Tibial nerve (tissue), 4 donors: ENCODE data around the gene ADGRG1. TPM values are rescaled to one million over a fixed set of nuclear protein-coding genes. Genes with fewer than 3 reads are reported as not detected.
"Not testable (repeated sequence)": the region's sequence is repeated elsewhere in the genome, so short reads cannot be mapped to it uniquely, and the experiment has no call there.

ENCODE experiments used
- DNase-seq, 2 donors: peaks; one replicate each; pipeline ENCODE4 v3.0.0-alpha.2; 2019; ENCODE audit warnings: low spot score in 2 of 2
- H3K27ac ChIP-seq, 4 donors: fragments of 200-600 bp; sonication (generic) in 3 of 4; one replicate each; pipeline ENCODE4 v1.5.1; 2017 to 2019; ENCODE audit warnings: mild to moderate bottlenecking in 1 of 4
- H3K27me3 ChIP-seq, 2 donors: fragments of 200-600 bp; sonication (generic) in 1 of 2; one replicate each; pipeline versions ENCODE4 v1.5.1 to v1.6.0; 2017 to 2019
- H3K36me3 ChIP-seq, 3 donors: fragments of 200-600 bp; sonication (generic); one replicate each; pipeline ENCODE4 v1.5.1; 2018 to 2019
- H3K4me1 ChIP-seq, 4 donors: fragments of 200-600 bp; sonication (generic) in 3 of 4; one replicate each; pipeline ENCODE4 v1.5.1; 2017 to 2019
- H3K4me3 ChIP-seq, 4 donors: fragments of 200-600 bp; sonication (generic) in 3 of 4; one replicate each; pipeline ENCODE4 v1.5.1; 2017 to 2019; ENCODE audit warnings: mild to moderate bottlenecking in 1 of 4, moderate library complexity in 1 of 4
- H3K9me3 ChIP-seq, 4 donors: fragments of 200-600 bp; sonication (generic) in 3 of 4; one replicate each; pipeline ENCODE4 v1.5.1; 2017 to 2019
- CTCF ChIP-seq, 5 experiments: fragments of 200-600 bp in 3 of 5; fragments of 450-650 bp in 2 of 5; sonication (generic) in 3 of 5; IDR thresholded peaks; one replicate each; pipeline ENCODE4 v1.5.1; 2016 to 2019; ENCODE audit warnings: antibody characterized with exemption in 5 of 5, mild to moderate bottlenecking in 3 of 5, moderate library complexity in 2 of 5
- EP300 ChIP-seq, 2 donors: sonication (generic); formaldehyde crosslinking; IDR thresholded peaks; one replicate each; pipeline ENCODE4 v1.6.1; 2017; ENCODE audit warnings: antibody characterized with exemption in 2 of 2, mild to moderate bottlenecking in 1 of 2
- POLR2A ChIP-seq, 2 donors: fragments of 450-650 bp; IDR thresholded peaks; one replicate each; pipeline ENCODE4 v1.6.1; 2017; ENCODE audit warnings: antibody characterized with exemption in 2 of 2, mild to moderate bottlenecking in 2 of 2, moderate library complexity in 2 of 2
- WGBS, 2 donors: methylation state at CpG; one replicate each; pipeline ENCODE4 v1.1.5; 2018; 5-methylcytosine and 5-hydroxymethylcytosine counted together
- total RNA-seq, 4 donors: library from RNA; depleted of rRNA; stranded (reverse); fragments of >200 nt; gene quantifications; one replicate each; pipeline ENCODE4 v1.1.0, GENCODE V29; 2016

Gene ADGRG1
- total RNA-seq, 4 donors from 2014 or later = 9.0 to 59.4 (median 41.8) TPM

- no peaks in the 10 kb centered on the region for H3K4me1 ChIP-seq
- H3K27me3 ChIP-seq = no peaks in the 10 kb centered on the region
- no peak for DNase-seq
- TF ChIP-seq EP300 (IDR thresholded peaks at IDR 0.05) = no peak
- H3K9me3 ChIP-seq = no peaks in the 10 kb centered on the region
- no peak overlapping the region for H3K27ac ChIP-seq
- 81 to 90% methylated on average over 9 to 11 of the region's 11 CpGs for WGBS, 2 donors
- H3K36me3 ChIP-seq = no peaks in the 10 kb centered on the region
- no peak overlapping the region for H3K4me3 ChIP-seq
Measured at GRCh38 chr16:57707331-57707730, 78.9 kb downstream of the ADGRG1 start.

GRCh38 chr16:57708168-57708567, 79.7 kb downstream of the ADGRG1 start:
- no peak for DNase-seq

GRCh38 chr16:57709663-57710062, 81.2 kb downstream of the ADGRG1 start:
- DNase-seq = no peak
- no peaks in the 10 kb centered on the region for H3K27me3 ChIP-seq
- no peaks in the 10 kb centered on the region for H3K4me1 ChIP-seq
- H3K4me3 ChIP-seq = no peak overlapping the region
- TF ChIP-seq CTCF (IDR thresholded peaks at IDR 0.05) = no peak
- TF ChIP-seq EP300 (IDR thresholded peaks at IDR 0.05) = no peak
- TF ChIP-seq POLR2A (IDR thresholded peaks at IDR 0.05) = no peak
- no peak overlapping the region for H3K27ac ChIP-seq
- WGBS, 2 donors = 77 to 81% methylated on average over 3 of the region's 3 CpGs
- H3K36me3 ChIP-seq = no peaks in the 10 kb centered on the region
- H3K9me3 ChIP-seq = no peaks in the 10 kb centered on the region

More at GRCh38 chr16:57708168-57708567, 79.7 kb downstream of the ADGRG1 start:
- no peaks in the 10 kb centered on the region for H3K9me3 ChIP-seq
- no peak overlapping the region for H3K27ac ChIP-seq
- H3K36me3 ChIP-seq = no peaks in the 10 kb centered on the region
- H3K4me1 ChIP-seq = no peaks in the 10 kb centered on the region
- no peak for TF ChIP-seq EP300 (IDR thresholded peaks at IDR 0.05)
- TF ChIP-seq CTCF (IDR thresholded peaks at IDR 0.05) = no peak
- no peak for TF ChIP-seq POLR2A (IDR thresholded peaks at IDR 0.05)
- no peak overlapping the region for H3K4me3 ChIP-seq
- WGBS, 2 donors = 89 to 90% methylated on average over 3 of the region's 3 CpGs
- no peaks in the 10 kb centered on the region for H3K27me3 ChIP-seq

GRCh38 chr16:57711346-57711745, 82.9 kb downstream of the ADGRG1 start:
- Histone ChIP-seq H3K27me3 (no peaks in the 10 kb centered on the region), H3K27ac (no peak overlapping the region), H3K36me3 (no peaks in the 10 kb centered on the region), H3K4me1 (no peaks in the 10 kb centered on the region), H3K9me3 (no peaks in the 10 kb centered on the region), H3K4me3 (no peak overlapping the region)
- TF ChIP-seq POLR2A (IDR thresholded peaks at IDR 0.05) (no peak), EP300 (IDR thresholded peaks at IDR 0.05) (no peak), CTCF (IDR thresholded peaks at IDR 0.05) (no peak)
- no peak for DNase-seq
- WGBS, 2 donors = 86 to 90% methylated on average over 5 of the region's 5 CpGs

GRCh38 chr16:57711993-57712392, 83.6 kb downstream of the ADGRG1 start:
- Histone ChIP-seq H3K9me3 (no peaks in the 10 kb centered on the region), H3K4me1 (no peaks in the 10 kb centered on the region), H3K27ac (no peak overlapping the region), H3K36me3 (no peaks in the 10 kb centered on the region), H3K4me3 (no peak overlapping the region), H3K27me3 (no peaks in the 10 kb centered on the region)
- TF ChIP-seq CTCF (IDR thresholded peaks at IDR 0.05) (no peak), EP300 (IDR thresholded peaks at IDR 0.05) (no peak), POLR2A (IDR thresholded peaks at IDR 0.05) (no peak)
- DNase-seq = no peak
- 90 to 98% methylated on average over 3 of the region's 3 CpGs for WGBS, 2 donors

GRCh38 chr16:57712569-57712968, 84.1 kb downstream of the ADGRG1 start:
- not testable (repeated sequence) for H3K27ac ChIP-seq, H3K4me1 ChIP-seq, DNase-seq, H3K36me3 ChIP-seq, H3K4me3 ChIP-seq, H3K27me3 ChIP-seq, H3K9me3 ChIP-seq
- WGBS, 2 donors = 70% methylated on average over 6 of the region's 6 CpGs
